ENCODE measurements around the gene ARHGEF16. TPM values are rescaled to one million over a fixed set of nuclear protein-coding genes. Genes with fewer than 3 reads are reported as not detected.

ARHGEF16 gene
- total RNA-seq, 6 donors from 2014 or later, result 11.9 to 28.9 (median 13.4) TPM

GRCh38 chr1:3480369-3480719 is 25.9 kb downstream of the ARHGEF16 start:
- 79 to 80% methylated on average over 9 to 19 of the region's 21 CpGs for WGBS, 2 donors
- no peak overlapping the region for H3K27ac ChIP-seq
- TF ChIP-seq POLR2AphosphoS5 (IDR thresholded peaks at IDR 0.05), result no peak
- no peak for TF ChIP-seq EP300 (IDR thresholded peaks at IDR 0.05)
- TF ChIP-seq POLR2A (IDR thresholded peaks at IDR 0.05), result no peak
- TF ChIP-seq CTCF (IDR thresholded peaks at IDR 0.05), result no peak

GRCh38 chr1:3481046-3481445 is 26.6 kb downstream of the ARHGEF16 start:
- Histone ChIP-seq H3K4me1 (peaks cover 0 to 5% (median 2%) of the 10 kb centered on the region in 4 donors), H3K27ac (no peak overlapping the region), H3K27me3 (no peaks in the 10 kb centered on the region), H3K4me3 (no peak overlapping the region), H3K9me3 (no peaks in the 10 kb centered on the region), H3K36me3 (no peaks in the 10 kb centered on the region)
- DNase-seq (peak in 1 of 2 donors; percentile 82), ATAC-seq (ENCODE audit: low FRiP score in 2 of 2) (no peak)
- 50 to 71% methylated on average over 3 to 15 of the region's 15 CpGs for WGBS, 2 donors
- TF ChIP-seq CTCF (IDR thresholded peaks at IDR 0.05) (no peak), POLR2A (IDR thresholded peaks at IDR 0.05) (no peak), EP300 (IDR thresholded peaks at IDR 0.05) (no peak), POLR2AphosphoS5 (IDR thresholded peaks at IDR 0.05) (no peak)

More at GRCh38 chr1:3480369-3480719, 25.9 kb downstream of the ARHGEF16 start:
- ATAC-seq (ENCODE audit: low FRiP score in 2 of 2), result no peak
- no peak overlapping the region for H3K4me3 ChIP-seq
- H3K36me3 ChIP-seq, result no peaks in the 10 kb centered on the region
- H3K9me3 ChIP-seq, result no peaks in the 10 kb centered on the region
- peaks cover 0 to 5% (median 2%) of the 10 kb centered on the region in 4 donors for H3K4me1 ChIP-seq
- DNase-seq, result peak in 1 of 2 donors; percentile 83
- H3K27me3 ChIP-seq, result no peaks in the 10 kb centered on the region

GRCh38 chr1:3481836-3482375 is 27.4 kb downstream of the ARHGEF16 start:
- Histone ChIP-seq H3K27ac (no peak overlapping the region), H3K27me3 (no peaks in the 10 kb centered on the region), H3K36me3 (no peaks in the 10 kb centered on the region), H3K4me3 (no peak overlapping the region), H3K4me1 (peaks cover 0 to 5% (median 2%) of the 10 kb centered on the region in 4 donors), H3K9me3 (no peaks in the 10 kb centered on the region)
- DNase-seq (peak in 1 of 2 donors; percentile 82), ATAC-seq (ENCODE audit: low FRiP score in 2 of 2) (peak in 1 of 2 donors; percentile 0)
- WGBS, 2 donors, result 57% methylated on average over 3 to 11 of the region's 20 CpGs
- TF ChIP-seq POLR2AphosphoS5 (IDR thresholded peaks at IDR 0.05) (no peak), CTCF (IDR thresholded peaks at IDR 0.05) (no peak)

- peak; percentile 8 to 11 for ATAC-seq (ENCODE audit: low FRiP score in 2 of 2)
- H3K4me1 ChIP-seq, result peaks cover 0 to 5% (median 2%) of the 10 kb centered on the region in 4 donors
- H3K27me3 ChIP-seq, result no peaks in the 10 kb centered on the region
- no peaks in the 10 kb centered on the region for H3K36me3 ChIP-seq
- TF ChIP-seq EP300 (IDR thresholded peaks at IDR 0.05) (no peak), CTCF (IDR thresholded peaks at IDR 0.05) (peak in 4 of 6 experiments; percentile 12 to 34 (median 22))
- no peak overlapping the region for H3K4me3 ChIP-seq
- no peaks in the 10 kb centered on the region for H3K9me3 ChIP-seq
- peak in 1 of 2 donors; percentile 79 for DNase-seq
- WGBS, 2 donors, result 47% methylated on average over 14 of the region's 18 CpGs; no CpG with 5 or more reads in 1 of the 2 donors
- H3K27ac ChIP-seq, result no peak overlapping the region
Observed at GRCh38 chr1:3482378-3482849, 27.9 kb downstream of the ARHGEF16 start.

- ATAC-seq (ENCODE audit: low FRiP score in 2 of 2) (no peak), DNase-seq (peak in 1 of 2 donors; percentile 72)
- no peaks in the 10 kb centered on the region for H3K27me3 ChIP-seq
- no peaks in the 10 kb centered on the region for H3K9me3 ChIP-seq
- no peaks in the 10 kb centered on the region for H3K36me3 ChIP-seq
- WGBS, 2 donors, result 96% methylated on average over 3 of the region's 14 CpGs; no CpG with 5 or more reads in 1 of the 2 donors
- H3K4me3 ChIP-seq, result no peak overlapping the region
- TF ChIP-seq POLR2A (IDR thresholded peaks at IDR 0.05), result no peak
- no peak for TF ChIP-seq EP300 (IDR thresholded peaks at IDR 0.05)
- no peak for TF ChIP-seq CTCF (IDR thresholded peaks at IDR 0.05)
- no peak for TF ChIP-seq POLR2AphosphoS5 (IDR thresholded peaks at IDR 0.05)
- H3K4me1 ChIP-seq, result peaks cover 0 to 5% (median 2%) of the 10 kb centered on the region in 4 donors
- H3K27ac ChIP-seq, result no peak overlapping the region
Observed at GRCh38 chr1:3483380-3483779, 28.9 kb downstream of the ARHGEF16 start.
